ENCODE data around the gene SELENOI.
A peak's percentile ranks its signal among the peaks of the same experiment; 100 is the strongest.
"Not testable (repeated sequence)": the region's sequence is repeated elsewhere in the genome, so short reads cannot be mapped to it uniquely, and the experiment has no call there.

SELENOI gene

DNA sequence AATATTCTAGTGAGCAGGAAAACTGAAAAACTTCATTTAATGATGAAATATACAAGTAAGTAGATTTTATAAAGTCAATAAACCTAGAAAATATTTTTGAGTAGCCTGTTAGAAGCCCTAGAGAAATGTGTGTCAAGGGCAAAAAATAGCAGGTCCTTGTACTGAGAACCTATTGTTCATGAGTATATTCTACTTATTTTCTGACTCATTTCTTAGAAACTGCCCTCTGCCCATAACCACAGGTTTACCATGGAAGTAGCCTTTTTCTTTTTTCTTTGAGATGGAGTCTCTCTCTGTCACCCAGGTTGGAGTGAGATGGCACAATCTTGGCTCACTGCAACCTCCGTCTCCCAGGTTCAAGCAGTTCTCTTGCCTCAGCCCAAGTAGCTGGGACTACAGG, 19.4 kb upstream of the SELENOI start:
- DNase-seq (ENCODE audit: low spot score): no peak
- in situ Hi-C loops (cut with MboI; ENCODE audit: low sequenced_read_pairs, unreplicated experiment): loop anchor here (25.0 kb wide), 1 partner anchor 339 kb away; the partner anchor contains the start of gene KIF3C
- TF ChIP-seq, protein P1, sequence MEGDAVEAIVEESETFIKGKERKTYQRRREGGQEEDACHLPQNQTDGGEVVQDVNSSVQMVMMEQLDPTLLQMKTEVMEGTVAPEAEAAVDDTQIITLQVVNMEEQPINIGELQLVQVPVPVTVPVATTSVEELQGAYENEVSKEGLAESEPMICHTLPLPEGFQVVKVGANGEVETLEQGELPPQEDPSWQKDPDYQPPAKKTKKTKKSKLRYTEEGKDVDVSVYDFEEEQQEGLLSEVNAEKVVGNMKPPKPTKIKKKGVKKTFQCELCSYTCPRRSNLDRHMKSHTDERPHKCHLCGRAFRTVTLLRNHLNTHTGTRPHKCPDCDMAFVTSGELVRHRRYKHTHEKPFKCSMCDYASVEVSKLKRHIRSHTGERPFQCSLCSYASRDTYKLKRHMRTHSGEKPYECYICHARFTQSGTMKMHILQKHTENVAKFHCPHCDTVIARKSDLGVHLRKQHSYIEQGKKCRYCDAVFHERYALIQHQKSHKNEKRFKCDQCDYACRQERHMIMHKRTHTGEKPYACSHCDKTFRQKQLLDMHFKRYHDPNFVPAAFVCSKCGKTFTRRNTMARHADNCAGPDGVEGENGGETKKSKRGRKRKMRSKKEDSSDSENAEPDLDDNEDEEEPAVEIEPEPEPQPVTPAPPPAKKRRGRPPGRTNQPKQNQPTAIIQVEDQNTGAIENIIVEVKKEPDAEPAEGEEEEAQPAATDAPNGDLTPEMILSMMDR (IDR thresholded peaks at IDR 0.05; ENCODE audit: borderline replicate concordance, control extremely low read depth, extremely low read depth, insufficient read depth, missing control alignments): no peak

DNA sequence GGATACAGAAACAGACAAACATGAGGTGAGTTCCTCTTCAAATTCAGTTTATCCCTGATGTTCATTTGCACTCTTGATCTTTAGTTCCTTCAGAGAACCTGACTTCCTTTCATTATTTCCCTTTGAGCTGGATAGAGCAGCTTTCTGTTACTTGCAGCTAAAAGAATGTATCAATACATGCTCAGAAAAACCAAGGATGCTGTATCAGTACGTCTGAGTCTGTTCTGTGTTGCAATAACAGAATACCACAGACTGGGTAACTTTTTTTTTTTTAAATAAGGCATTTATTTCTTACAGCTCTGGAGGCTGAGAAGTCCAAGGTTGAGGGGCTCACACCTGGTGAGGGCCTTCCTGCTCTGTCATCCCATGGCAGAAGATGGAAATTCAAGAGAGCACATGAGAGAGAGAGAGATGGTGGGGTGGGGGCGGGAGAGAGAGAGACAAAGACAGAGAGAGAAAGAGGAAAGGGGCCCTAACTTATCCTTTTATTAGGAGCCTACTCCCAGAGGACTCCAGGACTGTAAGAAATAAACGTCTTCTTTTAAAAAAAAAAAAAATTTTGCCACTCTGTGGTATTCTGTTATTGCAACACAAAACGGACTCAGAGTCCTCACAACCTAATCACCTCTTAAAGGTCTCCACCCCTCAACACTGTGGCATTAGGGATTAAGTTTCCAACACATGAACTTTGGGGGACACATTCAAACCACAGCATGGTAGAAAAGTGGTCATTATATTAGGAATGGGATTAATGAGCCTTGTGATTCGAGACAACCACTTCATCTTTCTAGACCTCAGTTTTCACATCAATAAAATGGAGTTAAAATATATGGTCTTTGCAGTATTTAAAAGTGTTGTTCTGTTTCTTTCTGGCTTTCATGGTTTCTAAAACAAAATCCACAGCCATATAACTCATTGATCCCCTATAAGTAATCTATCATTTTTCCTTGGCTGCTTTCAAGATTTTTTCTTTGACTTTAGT, 18.4 kb upstream of the SELENOI start:
- TF ChIP-seq, protein P1 (IDR thresholded peaks at IDR 0.05; ENCODE audit: borderline replicate concordance, control extremely low read depth, extremely low read depth, insufficient read depth, missing control alignments): no peak
- in situ Hi-C loops (cut with MboI; ENCODE audit: low sequenced_read_pairs, unreplicated experiment): loop anchor here (25.0 kb wide), 1 partner anchor 340 kb away; the partner anchor contains the start of gene KIF3C
- DNase-seq (ENCODE audit: low spot score): no peak

DNA sequence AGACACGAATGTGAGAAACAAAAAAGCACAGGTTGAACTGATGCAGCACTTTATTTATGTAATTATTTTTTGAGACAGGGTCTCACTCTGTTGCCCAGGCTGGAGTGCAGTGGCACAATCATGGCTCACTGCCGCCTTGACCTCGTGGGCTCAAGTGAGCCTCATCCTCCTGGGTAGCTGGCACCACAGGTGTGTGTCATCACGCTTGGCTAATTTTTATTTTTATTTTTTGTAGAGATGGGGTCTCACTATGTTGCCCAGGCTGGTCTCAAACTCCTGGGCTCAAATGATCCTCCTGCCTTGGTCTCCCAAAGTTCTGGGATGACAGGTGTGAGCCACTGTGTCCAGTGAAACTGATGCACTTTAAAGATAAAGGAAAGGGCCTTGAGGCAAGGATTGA, 16.9 kb upstream of the SELENOI start:
- DNase-seq (ENCODE audit: low spot score): not testable (repeated sequence)
- in situ Hi-C loops (cut with MboI; ENCODE audit: low sequenced_read_pairs, unreplicated experiment): loop anchor here (25.0 kb wide), 1 partner anchor 342 kb away; the partner anchor contains the start of gene KIF3C

DNA sequence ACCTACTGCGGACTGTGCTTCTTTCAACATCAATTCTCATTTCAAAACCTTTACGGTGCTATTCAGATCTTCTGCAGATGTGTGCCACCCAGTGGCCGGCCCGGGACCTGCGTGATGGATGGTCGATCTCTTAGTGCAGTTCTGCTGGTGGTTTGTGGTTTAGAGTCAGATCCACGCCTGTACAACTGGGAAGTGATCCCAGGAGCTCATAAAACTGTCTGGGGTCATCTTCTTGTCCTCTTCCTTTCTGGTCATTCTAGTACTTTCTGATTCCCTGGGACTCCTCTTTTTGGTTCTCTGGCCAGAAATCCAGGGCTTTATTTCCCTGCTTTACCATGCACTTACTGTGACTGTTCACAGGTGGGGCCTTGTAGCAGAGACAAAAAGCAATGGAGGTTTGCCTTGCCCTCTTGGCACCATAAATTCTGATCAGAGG, 15.8 kb upstream of the SELENOI start:
- DNase-seq (ENCODE audit: low spot score): peak; percentile 78
- in situ Hi-C loops (cut with MboI; ENCODE audit: low sequenced_read_pairs, unreplicated experiment): loop anchor here (25.0 kb wide), 1 partner anchor 343 kb away; the partner anchor contains the start of gene KIF3C
- TF ChIP-seq, protein P1 (IDR thresholded peaks at IDR 0.05; ENCODE audit: borderline replicate concordance, control extremely low read depth, extremely low read depth, insufficient read depth, missing control alignments): peak; percentile 93

DNA sequence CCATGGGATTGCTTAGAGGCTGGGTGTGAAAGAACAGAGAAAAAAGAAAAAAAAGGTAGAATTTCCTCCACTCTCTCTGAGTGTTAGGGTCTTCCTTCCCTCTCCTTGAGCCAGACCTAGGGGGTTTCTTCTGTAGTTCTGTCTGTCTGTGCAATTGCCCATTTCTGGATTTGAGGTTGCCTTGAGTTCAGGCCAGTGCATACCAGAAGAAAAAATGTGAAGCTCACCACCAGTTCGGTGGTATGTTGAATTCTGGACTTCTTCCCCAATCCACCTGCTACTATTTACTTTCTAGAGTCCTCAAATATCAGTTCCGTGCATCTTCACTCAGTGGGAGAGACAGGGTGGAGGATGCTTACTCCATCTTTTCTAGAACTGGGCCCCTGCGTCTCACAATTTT, 15.3 kb upstream of the SELENOI start:
- in situ Hi-C loops (cut with MboI; ENCODE audit: low sequenced_read_pairs, unreplicated experiment): loop anchor here (25.0 kb wide), 1 partner anchor 343 kb away; the partner anchor contains the start of gene KIF3C
- no peak for DNase-seq (ENCODE audit: low spot score)
- TF ChIP-seq, protein P1 (IDR thresholded peaks at IDR 0.05; ENCODE audit: borderline replicate concordance, control extremely low read depth, extremely low read depth, insufficient read depth, missing control alignments): no peak

- in situ Hi-C loops (cut with MboI; ENCODE audit: low sequenced_read_pairs, unreplicated experiment): loop anchor here (25.0 kb wide), 1 partner anchor 344 kb away; the partner anchor contains the start of gene KIF3C
- not testable (repeated sequence) for DNase-seq (ENCODE audit: low spot score)
Observed at GRCh38 chr2:26331321-26331720, 14.6 kb upstream of the SELENOI start.

DNA sequence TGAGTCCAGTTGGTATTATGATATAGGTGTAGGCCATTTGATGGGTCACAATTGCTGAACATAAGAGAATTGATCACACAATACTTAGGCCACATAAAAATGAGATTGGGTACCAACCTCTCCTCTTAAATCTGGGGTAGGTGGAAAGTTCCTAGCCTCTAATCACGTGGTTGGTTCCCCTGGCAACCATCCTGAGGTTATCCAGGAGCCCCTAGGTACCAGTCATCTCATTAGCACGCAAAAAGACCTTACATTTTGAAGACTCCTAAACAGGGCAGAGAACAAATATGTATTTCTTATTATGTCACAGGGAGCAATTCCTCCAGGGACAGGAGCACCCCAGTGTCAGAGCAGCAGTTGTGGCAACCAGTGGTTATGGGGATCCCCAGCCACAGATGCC, 12.7 kb upstream of the SELENOI start:
- no peak for DNase-seq (ENCODE audit: low spot score)
- in situ Hi-C loops (cut with MboI; ENCODE audit: low sequenced_read_pairs, unreplicated experiment): loop anchor here (25.0 kb wide), 1 partner anchor 346 kb away; the partner anchor contains the start of gene KIF3C
- TF ChIP-seq, protein P1 (IDR thresholded peaks at IDR 0.05; ENCODE audit: borderline replicate concordance, control extremely low read depth, extremely low read depth, insufficient read depth, missing control alignments): no peak
